ENCODE results near the gene SCN1A. TPM values are rescaled to one million over a fixed set of nuclear protein-coding genes. Genes with fewer than 3 reads are reported as not detected.

SCN1A gene
- total and polyA plus RNA-seq, 2 experiments from 2014 or later: 1.2 to 1.3 TPM

DNA sequence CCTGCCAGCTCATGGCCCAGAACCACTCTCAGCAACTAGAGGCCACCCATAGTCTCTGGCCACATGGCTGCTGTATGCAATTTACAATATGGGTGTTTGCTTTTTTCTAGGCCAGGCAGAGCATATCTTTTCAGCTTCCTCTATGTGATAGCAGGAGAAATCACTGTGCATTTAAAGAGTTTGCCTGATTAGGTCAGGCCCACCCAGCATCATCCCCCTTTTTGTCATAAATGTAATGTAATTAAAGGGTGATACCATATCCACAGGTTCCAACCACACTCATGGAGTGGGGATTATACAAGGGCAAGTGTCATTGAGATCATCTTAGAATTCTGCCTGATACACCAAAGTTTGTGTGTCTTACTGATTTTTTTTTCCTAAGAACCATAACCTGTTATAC, 102.5 kb downstream of the SCN1A start (continued):
- TF ChIP-seq, protein P1, sequence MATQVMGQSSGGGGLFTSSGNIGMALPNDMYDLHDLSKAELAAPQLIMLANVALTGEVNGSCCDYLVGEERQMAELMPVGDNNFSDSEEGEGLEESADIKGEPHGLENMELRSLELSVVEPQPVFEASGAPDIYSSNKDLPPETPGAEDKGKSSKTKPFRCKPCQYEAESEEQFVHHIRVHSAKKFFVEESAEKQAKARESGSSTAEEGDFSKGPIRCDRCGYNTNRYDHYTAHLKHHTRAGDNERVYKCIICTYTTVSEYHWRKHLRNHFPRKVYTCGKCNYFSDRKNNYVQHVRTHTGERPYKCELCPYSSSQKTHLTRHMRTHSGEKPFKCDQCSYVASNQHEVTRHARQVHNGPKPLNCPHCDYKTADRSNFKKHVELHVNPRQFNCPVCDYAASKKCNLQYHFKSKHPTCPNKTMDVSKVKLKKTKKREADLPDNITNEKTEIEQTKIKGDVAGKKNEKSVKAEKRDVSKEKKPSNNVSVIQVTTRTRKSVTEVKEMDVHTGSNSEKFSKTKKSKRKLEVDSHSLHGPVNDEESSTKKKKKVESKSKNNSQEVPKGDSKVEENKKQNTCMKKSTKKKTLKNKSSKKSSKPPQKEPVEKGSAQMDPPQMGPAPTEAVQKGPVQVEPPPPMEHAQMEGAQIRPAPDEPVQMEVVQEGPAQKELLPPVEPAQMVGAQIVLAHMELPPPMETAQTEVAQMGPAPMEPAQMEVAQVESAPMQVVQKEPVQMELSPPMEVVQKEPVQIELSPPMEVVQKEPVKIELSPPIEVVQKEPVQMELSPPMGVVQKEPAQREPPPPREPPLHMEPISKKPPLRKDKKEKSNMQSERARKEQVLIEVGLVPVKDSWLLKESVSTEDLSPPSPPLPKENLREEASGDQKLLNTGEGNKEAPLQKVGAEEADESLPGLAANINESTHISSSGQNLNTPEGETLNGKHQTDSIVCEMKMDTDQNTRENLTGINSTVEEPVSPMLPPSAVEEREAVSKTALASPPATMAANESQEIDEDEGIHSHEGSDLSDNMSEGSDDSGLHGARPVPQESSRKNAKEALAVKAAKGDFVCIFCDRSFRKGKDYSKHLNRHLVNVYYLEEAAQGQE (IDR thresholded peaks at IDR 0.05; ENCODE audit: unreplicated experiment): no peak
- TF ChIP-seq CREB1 (CRISPR knock-in tag; IDR thresholded peaks at IDR 0.05; ENCODE audit: low read depth) (no peak), EZH2phosphoT487 (IDR thresholded peaks at IDR 0.05; ENCODE audit: unreplicated experiment) (no peak)

DNA sequence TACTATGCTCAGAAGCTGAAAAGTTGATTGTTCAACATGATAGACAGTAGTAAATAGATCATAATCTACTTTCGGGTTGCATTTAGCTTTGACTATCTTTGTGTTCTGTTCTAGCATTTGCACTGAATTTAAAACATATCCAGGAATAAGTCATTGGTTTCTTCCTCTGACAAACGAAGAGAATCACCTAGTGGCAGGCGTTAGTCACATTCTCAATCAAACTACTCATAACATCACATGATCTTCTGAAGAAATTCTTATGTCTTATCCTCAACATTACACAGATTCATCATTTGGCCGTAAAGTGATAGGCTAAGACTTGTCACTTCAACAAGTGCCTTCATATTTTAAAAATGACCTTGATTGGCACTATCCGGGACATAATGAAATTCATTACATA, 110.6 kb downstream of the SCN1A start:
- H3K4me1 ChIP-seq (ENCODE audit: insufficient read depth): no peaks in the 10 kb centered on the region
- H3F3A ChIP-seq (replicated peaks; ENCODE audit: low read depth): no peaks in the 10 kb centered on the region
- H4K20me1 ChIP-seq (replicated peaks; ENCODE audit: insufficient read depth): no peaks in the 10 kb centered on the region
- H2AFZ ChIP-seq: no peak overlapping the region
- DNase-seq (ENCODE audit: low spot score) (no peak), ATAC-seq (no peak)
- no peaks in the 10 kb centered on the region for H3K36me3 ChIP-seq (ENCODE audit: insufficient read depth)
- H3K9me2 ChIP-seq (ENCODE audit: insufficient read depth): no peaks in the 10 kb centered on the region
- H3K79me2 ChIP-seq (replicated peaks; ENCODE audit: insufficient read depth): no peaks in the 10 kb centered on the region
- H3K27me3 ChIP-seq (ENCODE audit: insufficient read depth): no peaks in the 10 kb centered on the region
- Mint-ChIP-seq H3K36me3 (ENCODE audit: low read depth) (no peaks in the 10 kb centered on the region), H3K27ac (no peak overlapping the region), H3K9me3 (no peaks in the 10 kb centered on the region), H3K4me1 (no peaks in the 10 kb centered on the region), H3K27me3 (ENCODE audit: insufficient read depth, low read depth, poor library complexity) (no peaks in the 10 kb centered on the region), H3K4me3 (no peak overlapping the region)
- no peak overlapping the region for H3K27ac ChIP-seq (ENCODE audit: low read depth)
- H3K4me2 ChIP-seq: no peak overlapping the region
- TF ChIP-seq EZH2phosphoT487 (IDR thresholded peaks at IDR 0.05; ENCODE audit: unreplicated experiment): no peak
- TF ChIP-seq, protein P2, sequence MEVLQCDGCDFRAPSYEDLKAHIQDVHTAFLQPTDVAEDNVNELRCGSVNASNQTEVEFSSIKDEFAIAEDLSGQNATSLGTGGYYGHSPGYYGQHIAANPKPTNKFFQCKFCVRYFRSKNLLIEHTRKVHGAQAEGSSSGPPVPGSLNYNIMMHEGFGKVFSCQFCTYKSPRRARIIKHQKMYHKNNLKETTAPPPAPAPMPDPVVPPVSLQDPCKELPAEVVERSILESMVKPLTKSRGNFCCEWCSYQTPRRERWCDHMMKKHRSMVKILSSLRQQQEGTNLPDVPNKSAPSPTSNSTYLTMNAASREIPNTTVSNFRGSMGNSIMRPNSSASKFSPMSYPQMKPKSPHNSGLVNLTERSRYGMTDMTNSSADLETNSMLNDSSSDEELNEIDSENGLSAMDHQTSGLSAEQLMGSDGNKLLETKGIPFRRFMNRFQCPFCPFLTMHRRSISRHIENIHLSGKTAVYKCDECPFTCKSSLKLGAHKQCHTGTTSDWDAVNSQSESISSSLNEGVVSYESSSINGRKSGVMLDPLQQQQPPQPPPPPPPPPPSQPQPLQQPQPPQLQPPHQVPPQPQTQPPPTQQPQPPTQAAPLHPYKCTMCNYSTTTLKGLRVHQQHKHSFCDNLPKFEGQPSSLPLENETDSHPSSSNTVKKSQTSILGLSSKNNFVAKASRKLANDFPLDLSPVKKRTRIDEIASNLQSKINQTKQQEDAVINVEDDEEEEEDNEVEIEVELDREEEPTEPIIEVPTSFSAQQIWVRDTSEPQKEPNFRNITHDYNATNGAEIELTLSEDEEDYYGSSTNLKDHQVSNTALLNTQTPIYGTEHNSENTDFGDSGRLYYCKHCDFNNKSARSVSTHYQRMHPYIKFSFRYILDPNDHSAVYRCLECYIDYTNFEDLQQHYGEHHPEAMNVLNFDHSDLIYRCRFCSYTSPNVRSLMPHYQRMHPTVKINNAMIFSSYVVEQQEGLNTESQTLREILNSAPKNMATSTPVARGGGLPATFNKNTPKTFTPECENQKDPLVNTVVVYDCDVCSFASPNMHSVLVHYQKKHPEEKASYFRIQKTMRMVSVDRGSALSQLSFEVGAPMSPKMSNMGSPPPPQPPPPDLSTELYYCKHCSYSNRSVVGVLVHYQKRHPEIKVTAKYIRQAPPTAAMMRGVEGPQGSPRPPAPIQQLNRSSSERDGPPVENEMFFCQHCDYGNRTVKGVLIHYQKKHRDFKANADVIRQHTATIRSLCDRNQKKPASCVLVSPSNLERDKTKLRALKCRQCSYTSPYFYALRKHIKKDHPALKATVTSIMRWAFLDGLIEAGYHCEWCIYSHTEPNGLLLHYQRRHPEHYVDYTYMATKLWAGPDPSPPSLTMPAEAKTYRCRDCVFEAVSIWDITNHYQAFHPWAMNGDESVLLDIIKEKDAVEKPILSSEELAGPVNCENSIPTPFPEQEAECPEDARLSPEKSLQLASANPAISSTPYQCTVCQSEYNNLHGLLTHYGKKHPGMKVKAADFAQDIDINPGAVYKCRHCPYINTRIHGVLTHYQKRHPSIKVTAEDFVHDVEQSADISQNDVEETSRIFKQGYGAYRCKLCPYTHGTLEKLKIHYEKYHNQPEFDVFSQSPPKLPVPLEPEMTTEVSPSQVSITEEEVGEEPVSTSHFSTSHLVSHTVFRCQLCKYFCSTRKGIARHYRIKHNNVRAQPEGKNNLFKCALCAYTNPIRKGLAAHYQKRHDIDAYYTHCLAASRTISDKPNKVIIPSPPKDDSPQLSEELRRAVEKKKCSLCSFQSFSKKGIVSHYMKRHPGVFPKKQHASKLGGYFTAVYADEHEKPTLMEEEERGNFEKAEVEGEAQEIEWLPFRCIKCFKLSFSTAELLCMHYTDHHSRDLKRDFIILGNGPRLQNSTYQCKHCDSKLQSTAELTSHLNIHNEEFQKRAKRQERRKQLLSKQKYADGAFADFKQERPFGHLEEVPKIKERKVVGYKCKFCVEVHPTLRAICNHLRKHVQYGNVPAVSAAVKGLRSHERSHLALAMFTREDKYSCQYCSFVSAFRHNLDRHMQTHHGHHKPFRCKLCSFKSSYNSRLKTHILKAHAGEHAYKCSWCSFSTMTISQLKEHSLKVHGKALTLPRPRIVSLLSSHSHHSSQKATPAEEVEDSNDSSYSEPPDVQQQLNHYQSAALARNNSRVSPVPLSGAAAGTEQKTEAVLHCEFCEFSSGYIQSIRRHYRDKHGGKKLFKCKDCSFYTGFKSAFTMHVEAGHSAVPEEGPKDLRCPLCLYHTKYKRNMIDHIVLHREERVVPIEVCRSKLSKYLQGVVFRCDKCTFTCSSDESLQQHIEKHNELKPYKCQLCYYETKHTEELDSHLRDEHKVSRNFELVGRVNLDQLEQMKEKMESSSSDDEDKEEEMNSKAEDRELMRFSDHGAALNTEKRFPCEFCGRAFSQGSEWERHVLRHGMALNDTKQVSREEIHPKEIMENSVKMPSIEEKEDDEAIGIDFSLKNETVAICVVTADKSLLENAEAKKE (CRISPR knock-in tag; IDR thresholded peaks at IDR 0.05): no peak
- no peak for TF ChIP-seq EZH2 (IDR thresholded peaks at IDR 0.05; ENCODE audit: low read depth, unreplicated experiment)
- TF ChIP-seq, protein P3, sequence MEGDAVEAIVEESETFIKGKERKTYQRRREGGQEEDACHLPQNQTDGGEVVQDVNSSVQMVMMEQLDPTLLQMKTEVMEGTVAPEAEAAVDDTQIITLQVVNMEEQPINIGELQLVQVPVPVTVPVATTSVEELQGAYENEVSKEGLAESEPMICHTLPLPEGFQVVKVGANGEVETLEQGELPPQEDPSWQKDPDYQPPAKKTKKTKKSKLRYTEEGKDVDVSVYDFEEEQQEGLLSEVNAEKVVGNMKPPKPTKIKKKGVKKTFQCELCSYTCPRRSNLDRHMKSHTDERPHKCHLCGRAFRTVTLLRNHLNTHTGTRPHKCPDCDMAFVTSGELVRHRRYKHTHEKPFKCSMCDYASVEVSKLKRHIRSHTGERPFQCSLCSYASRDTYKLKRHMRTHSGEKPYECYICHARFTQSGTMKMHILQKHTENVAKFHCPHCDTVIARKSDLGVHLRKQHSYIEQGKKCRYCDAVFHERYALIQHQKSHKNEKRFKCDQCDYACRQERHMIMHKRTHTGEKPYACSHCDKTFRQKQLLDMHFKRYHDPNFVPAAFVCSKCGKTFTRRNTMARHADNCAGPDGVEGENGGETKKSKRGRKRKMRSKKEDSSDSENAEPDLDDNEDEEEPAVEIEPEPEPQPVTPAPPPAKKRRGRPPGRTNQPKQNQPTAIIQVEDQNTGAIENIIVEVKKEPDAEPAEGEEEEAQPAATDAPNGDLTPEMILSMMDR (conservative IDR thresholded peaks at IDR 0.05; ENCODE audit: low read depth in 2 of 2): no peak; a peak in 1 of 4 replicates
- TF ChIP-seq, protein P4, sequence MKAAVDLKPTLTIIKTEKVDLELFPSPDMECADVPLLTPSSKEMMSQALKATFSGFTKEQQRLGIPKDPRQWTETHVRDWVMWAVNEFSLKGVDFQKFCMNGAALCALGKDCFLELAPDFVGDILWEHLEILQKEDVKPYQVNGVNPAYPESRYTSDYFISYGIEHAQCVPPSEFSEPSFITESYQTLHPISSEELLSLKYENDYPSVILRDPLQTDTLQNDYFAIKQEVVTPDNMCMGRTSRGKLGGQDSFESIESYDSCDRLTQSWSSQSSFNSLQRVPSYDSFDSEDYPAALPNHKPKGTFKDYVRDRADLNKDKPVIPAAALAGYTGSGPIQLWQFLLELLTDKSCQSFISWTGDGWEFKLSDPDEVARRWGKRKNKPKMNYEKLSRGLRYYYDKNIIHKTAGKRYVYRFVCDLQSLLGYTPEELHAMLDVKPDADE (IDR thresholded peaks at IDR 0.05): no peak
- no peak for TF ChIP-seq CREB1 (CRISPR knock-in tag; IDR thresholded peaks at IDR 0.05; ENCODE audit: low read depth)
- TF ChIP-seq STAT1 (IDR thresholded peaks at IDR 0.05; ENCODE audit: unreplicated experiment): no peak
- no peak overlapping the region for H3K4me3 ChIP-seq

Measured in GM23338 (cell line).